ENCODE data around the gene MYO1D.
A peak's percentile ranks its signal among the peaks of the same experiment; 100 is the strongest.
"Not testable (repeated sequence)": the region's sequence is repeated elsewhere in the genome, so short reads cannot be mapped to it uniquely, and the experiment has no call there.

Gene MYO1D

DNA sequence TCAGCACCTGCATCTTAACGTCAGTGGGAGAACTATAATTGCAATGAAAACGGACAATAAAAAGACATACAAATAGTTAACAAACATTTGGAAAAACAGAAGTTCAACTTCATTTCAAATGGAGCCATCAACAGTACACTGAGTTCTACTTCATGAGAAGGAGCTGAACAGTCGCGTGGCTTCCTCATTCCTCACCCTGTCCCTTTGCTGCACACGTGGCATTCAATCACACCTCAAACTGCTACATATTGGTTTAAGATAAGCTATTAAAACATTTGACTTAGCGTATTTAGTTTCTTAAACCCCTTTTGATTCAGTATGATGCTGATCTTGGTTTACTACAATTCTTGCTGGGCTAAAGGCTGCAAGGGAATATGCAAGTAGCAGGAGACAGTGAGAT is 313.3 kb downstream of the MYO1D start:
- no peak for DNase-seq

DNA sequence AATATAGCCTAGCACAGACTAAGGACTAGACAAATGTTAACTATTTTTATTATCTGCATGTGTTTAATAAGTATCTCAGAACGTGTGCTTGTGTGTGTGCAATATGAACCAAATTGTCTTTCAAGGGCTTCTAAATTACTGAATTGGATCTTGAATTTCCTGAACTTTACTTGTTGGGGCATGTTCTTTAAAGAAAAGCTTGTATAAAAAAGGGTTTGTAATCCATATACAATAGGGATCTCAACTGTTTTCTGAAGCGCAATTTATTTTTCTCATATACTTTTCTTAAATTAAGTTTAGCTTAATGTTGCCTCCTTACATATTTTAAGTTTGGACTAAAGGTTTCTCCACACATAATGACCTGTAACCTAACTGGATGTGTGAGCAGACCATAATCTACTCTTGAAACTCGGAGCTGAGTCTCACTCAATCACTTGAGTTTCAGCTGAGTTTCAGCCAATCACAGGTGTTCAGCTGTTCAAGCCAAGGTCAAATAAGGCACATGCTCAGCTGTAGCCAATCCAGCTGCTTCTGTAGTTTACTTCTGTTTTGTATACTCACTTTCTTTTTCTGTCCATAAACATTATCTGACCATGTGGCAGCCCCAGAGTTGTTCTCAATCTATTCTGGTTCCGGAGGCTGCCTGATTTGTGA is 317.8 kb downstream of the MYO1D start:
- no peak for DNase-seq

DNA sequence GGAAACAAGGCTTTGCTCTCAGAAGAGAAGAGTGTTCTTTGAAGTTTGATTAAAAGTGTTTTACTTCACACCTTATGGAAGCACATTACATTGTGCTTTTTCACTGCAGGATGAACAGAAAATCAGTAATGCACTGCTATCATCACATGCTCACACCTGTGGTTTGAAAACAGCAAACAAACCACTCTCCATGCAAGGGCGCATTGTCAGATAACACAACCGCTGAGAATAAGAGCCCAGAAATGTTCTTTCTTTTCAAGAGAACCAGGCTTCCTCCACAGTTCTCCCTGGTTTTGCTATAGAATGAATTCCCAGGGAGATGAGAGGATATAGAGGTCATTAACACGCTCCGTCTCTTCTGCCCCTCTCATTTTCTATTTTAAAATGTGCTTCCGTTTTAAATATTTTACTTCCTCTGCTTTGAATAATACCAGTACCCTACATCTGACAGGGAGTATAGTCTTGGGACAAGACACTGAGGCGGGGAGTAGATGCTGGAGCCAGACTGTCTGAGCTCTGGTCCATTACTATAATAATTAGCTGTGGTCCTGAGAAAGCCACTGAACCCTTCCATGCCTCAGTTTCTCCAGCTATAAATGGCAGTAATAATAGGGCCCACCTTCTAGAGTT is 318.5 kb downstream of the MYO1D start:
- DNase-seq = no peak

DNA sequence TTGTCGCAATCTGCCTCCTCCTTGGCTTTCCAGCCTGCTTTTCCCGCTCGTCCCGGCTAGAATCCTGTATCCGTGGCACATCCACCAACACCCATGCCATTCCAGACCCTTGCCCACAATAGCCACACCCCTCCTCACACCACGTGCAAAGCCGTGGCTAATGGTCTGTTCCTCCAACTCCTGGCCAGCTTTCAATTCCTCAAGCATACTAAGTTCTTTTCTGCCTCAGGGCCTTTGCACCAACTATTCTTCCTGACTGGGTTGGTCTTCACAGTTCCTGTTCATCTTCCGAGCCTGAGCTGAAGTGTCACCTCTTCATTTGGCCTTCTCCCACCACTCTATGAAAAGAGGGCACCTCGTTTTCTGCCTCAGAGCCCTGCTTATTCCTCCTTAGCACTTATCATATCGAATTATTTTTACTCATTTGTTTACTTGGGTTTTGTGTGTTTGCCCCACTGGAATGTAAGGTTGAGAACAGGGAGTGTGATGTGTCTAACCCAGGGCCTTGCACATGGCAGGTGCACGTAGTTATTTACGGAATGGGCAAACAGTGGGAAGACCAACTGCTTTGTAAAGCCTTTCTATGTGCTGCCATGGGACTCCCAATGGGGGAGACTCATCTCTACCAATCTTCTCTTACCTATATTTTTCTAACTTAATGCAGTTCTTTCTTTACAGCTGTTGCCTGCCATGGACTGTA is 321.2 kb downstream of the MYO1D start:
- no peak for DNase-seq

DNA sequence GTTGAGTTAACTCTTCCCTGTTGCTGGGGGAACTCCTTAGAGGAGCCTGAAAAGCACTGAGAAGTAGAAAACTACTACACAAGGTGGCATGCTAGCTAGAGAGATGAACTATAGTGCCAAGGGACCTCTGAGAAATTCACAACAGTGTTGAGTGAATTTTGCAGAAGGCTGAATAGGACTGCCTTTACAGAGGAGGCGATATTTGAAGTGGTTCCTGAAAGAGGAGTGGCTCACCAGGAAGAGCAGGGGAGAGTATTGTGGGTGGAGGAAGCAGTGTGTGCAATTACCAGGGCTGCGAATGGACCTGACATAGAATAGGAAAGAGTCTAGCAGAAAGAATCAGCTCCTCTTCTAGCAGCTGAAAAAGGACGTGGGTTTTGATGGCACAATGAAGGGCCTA is 323.8 kb downstream of the MYO1D start:
- DNase-seq = no peak

DNA sequence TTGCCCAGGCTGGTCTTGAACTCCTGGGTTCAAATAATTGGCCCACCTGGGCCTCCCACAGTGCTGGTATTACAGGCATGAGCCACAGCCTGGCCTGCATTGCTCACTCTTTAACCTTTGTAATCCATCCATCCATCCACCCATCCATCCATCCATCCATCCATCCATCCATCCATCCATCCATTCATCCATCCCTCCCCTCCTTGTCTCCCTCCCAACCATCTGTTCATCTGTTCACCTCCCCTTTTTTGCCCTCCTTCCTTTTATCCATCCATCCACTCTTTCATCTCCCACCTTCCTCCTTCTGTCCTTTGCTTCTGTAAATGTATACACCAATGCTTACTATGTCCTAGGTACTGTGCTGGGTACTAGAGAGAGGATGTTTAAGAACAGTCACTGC is 324.6 kb downstream of the MYO1D start:
- no peak for DNase-seq

DNA sequence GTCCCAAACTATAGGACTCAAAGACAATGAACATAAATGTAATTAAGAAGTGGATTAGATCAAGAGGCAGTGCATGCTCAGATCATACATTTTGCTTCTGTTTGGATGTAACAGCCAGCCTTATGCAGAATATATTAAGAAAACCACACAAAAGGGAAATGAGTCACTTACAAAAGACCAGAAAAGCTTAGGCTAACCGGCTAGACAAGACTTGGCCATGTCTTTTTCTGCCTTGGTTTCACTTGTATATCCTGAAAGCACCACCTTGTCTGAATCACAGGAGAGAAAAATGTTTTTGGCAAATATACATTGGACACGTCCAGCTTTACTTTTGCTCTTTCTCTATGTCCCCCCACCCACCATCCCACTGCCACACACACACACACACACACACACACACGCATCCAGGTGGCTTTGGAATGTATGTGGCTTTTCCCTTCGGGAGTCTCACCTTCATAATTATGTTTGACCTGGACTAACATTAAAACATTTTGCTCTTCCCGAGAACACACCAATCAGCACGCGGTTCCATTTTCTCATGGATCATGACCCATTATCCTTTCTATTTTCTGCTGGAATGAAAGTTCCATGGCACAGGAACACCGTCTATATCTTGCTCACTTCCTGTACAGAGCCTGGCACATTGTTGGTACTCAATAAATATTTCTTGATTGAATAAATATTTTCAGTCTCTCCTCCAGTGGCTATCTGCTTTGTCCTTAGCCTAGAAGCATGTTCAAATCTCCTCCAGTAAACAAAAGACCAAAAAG is 325.6 kb downstream of the MYO1D start:
- peak; percentile 65 for DNase-seq

DNA sequence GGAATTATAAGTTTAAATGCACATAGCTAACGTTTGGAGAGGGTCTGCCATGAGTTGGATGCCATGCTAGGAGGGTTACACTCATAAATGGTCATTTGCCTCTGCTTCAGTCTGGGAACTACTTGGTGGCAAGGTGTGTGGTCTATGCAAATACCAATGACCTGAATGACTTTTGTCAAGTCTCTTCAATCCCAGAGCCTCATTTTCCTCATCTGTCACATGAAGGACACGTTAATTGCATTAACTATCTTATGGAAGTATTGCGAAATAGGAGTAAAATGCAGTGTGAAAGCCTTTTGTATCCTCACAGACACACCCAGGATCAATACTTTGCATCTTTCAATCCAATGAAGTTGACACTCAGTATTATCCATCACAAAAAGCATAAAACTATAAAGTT is 327.4 kb downstream of the MYO1D start:
- DNase-seq = no peak

DNA sequence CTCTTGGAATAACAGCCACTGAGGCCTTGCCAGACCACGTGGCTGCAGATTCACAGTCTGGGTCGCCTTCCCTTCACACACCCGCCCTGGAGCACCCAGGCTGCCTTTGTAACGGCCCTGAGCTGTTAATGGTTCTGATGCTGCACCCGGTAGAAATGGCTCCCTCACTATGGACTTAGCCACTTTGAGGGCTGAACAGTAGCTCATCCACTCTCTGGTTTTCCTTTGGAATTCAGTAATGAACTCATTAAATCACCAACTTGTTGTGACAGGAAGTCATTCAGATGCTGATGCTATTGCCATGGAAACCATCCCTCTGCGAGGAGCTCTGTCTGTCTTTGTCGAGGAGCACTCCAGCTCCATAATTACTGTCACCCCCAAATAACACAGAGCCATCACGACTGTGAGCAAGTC is 330.9 kb downstream of the MYO1D start:
- DNase-seq = peak; percentile 17

DNA sequence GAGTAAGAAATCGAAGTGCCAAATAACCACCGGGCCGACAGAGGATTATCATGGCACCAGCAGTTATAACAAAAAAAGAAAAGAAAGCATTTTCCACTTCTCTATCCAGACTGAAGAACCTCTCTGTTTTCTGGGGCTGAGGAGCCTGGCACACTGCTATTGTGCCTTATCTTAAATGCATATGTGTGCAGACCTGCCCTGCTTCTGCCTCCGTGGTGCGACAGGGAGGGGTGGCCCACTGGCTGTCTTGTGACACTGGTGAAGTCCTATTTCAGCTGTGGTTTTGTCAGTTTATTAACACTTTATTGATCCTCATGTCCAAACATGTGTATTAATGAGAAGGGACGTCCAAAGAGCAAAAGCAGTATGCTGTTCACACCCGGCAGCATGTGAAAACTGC is 334.7 kb downstream of the MYO1D start:
- DNase-seq = no peak

DNA sequence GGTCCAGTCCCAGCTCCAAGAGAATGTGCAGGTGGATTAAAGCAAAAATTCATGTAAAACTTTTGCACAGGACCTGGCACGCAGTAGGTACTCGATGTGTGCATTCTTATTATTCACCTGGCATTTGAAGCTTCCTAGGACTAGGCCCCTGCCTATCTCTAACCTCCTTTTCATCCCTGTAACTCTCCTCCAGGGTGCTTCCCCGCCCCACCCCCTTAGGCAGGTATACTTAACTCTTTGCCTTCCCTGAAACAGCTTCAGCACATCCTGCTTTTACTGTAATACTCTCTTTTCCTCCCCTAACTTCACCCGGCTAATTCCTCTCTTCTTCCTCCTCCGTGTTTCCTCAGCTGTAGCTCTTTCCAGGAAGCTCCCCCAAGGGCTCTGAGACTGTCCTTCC is 335.3 kb downstream of the MYO1D start:
- no peak for DNase-seq

DNA sequence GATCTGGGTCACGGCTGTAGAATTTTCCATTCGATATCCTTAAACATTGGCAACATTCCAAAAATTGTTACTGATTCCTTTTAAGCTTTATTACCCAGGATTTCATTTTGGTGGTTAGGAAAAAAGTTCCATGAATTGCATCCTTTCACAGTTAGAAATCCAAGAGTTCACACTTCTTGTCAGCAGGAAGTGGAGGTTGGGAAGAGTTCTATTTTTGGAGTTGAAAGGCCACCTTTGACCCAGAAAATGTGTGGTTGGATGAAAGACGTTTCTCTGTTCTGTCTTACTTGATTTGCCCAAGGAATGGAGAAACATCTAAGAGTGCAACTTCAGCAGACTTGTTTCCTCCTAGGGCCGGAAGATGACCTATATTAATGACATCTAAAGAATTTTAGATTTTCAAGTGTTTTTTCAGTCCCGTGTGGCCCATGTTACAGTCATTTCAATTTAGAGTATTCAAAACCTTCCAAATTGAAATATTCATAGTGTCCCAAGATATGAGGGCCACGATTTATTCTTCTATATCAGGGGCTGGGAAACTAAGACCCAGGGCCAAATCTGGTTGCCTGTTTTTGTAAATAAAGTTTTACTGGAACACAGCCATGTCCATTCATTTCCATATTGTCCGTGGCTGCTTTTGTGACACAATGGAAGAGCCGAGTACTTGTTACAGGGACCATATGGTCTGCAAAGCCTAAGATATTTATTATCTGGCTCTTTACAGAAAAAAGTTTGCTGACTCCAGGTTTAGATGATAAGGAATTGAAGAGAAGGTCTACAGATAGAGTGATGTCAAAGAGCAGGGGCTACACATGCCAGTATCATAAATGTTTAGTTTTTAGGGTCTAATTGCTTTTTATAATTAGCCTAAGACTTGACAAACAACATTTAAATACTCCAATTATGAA is 339.9 kb downstream of the MYO1D start:
- DNase-seq = peak; percentile 77

DNA sequence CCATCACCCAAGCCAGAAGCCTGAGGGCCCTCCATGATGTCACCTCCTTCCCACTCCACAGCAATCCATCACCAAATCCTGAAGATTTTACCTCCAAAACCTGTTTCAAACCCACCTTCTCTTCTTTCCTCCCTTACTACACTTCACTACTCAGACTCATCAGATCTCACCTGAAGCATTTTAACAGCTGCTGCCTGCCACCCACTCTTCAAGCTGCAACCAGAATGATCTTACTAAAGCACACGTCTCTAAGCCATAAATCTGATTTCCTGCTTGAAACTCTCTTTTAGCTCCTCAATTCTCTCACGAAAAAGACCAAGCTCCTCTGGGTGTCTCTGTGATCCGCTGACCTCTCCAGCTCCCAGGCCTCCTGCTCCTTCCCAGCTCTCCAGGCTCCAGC is 343.6 kb downstream of the MYO1D start:
- DNase-seq = no peak

DNA sequence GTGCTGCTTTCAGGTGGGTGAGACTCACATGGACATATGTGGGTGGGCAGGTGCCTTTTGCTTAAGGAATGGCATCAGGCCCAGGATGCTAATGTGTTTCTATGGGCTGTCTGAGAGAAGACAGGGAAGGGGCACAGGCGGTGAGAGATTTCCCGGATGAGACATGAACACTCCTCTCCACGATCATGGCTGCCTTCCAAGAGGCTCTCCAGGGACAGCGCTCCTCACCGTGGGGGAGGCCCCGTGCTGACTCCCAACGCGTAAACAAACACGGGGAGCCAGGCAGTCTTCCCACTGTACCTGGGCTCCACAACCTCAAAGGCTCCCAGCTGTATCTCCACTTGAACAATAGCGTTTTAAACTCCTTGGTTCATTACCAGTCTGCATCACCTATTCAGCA is 347.3 kb downstream of the MYO1D start:
- peak; percentile 28 for DNase-seq

DNA sequence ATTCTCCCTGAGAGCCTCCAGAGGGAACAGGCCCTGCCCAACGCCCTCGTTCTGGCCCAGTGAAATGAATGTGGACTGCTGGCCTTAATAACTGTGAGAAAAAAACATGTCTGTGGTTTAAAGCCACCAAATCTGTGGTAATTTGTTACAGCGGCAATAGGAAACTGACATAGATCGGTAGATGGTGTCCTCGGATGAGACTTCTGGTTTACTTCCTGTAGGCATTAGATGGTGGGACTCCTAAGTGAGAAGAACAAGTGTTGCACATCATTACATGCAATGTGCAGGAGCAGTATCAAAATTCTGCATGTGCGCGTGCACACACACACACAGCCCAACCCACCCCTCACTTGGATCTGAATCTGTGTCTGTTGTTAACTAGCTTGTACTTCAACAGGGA is 348.1 kb downstream of the MYO1D start:
- no peak for DNase-seq

DNA sequence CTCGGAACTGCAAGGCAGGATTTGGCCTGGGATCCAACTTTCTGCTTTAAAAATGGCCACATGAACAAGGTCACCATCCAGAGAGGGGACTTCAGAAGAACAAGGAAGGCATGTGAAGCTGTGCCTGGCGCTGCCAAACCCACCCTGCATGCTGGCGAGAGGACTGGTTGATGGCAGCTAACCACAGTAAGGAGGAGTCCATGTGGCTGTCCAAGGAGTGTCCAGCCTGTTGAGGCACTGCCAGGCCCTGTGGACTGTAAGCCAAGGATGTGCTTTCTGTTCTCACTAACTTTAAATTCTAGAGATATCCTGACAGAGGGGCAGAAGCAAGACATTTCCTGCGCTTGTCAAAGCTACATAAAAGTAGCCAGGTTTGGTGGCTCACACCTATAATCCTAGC is 349.8 kb downstream of the MYO1D start:
- DNase-seq = no peak

DNA sequence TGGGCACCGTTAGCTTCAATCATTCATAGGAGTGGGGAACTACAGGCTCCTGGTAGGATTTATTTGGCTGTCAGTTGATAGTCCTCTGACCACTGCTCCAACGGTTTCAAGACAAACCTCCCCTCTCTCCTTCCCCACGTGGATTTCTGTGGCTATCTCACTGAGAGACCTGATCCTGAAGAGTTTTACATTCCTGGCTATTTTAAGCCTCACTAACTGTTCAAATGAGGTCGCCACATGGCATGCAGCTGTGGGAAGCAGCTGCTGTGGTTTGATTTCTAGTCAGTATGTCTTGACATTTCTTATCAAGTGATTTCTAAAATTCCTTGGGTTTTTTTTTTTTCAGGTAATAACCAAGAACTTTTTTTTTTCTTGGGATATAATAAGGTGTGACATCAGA is 351.8 kb downstream of the MYO1D start:
- DNase-seq = peak; percentile 85

DNA sequence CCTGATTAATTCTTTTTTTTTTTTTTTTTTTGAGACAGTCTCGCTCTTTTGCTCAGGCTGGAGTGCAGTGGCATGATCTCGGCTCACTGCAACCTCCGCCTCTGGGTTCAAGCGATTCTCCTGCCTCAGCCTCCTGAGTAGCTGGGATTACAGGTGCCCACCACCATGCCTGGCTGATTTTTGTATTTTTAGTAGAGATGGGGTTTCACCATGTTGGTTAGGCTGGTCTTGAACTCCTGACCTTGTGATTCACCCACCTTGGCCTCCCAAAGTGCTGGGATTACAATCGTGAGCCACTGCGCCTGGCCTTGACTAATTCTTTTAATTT is 352.4 kb downstream of the MYO1D start:
- DNase-seq = not testable (repeated sequence)

DNA sequence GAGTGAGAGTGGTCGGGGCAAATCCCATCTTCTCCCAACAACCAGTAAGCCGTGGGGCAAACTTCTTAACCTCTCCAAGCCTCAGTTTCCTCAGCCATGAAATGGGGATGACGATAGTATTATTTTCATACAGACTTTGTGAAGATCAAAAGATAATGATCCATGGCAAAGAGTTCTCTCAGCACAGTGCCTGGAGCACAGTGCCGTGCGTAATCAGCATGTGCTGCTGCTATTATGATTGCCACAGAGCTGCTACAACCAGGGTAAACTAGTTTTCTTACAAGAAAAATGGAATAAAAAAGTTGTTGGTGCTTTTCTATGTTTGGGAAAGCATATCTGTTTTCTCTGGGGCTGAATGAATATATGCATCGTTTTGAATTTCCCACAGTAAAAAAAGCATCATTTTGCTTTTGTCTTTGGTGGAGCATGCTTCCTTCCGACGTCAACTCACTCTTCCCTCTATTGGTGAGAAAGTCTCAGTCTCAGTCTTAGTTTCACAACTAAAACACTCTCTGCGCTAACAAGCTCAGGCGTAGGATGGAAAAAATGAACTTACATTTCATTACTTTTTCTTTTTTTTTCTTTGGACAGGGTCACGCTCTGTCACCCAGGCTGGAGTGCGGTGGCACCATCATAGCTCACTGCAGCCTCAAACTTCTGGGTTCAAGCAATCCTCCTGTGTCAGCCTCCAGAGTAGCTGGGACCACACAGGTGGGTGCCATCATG is 352.9 kb downstream of the MYO1D start:
- DNase-seq = no peak

DNA sequence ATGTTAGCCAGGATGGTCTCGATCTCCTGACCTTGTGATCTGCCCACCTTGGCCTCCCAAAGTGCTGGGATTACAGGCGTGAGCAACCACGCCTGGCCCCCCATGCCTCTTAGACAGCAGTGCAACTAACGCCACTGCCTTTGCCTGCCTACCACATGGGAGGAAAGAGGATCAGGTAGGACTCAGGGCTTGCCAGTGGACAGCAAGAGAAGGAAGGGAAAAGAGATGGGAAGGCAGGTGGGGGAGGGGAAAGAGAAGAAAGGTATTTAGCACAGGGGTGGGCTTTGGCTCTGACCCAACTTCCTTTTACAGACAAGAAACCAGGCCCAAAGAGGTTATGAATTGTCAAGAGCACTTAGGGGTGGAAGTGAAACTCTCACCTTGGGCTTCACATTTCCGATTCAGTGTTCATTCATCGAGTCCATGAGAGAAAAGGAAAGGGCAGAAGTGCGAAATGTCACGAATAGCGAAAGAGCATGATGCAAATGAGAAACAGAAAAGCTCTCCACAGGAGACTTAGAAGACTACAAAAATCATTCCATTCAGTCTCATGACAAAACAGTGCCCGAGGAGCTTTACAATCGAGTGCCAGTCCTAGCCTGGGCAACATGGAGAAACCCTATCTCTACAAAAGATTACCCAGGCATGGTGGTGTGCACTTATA is 353.8 kb downstream of the MYO1D start:
- DNase-seq = no peak

DNA sequence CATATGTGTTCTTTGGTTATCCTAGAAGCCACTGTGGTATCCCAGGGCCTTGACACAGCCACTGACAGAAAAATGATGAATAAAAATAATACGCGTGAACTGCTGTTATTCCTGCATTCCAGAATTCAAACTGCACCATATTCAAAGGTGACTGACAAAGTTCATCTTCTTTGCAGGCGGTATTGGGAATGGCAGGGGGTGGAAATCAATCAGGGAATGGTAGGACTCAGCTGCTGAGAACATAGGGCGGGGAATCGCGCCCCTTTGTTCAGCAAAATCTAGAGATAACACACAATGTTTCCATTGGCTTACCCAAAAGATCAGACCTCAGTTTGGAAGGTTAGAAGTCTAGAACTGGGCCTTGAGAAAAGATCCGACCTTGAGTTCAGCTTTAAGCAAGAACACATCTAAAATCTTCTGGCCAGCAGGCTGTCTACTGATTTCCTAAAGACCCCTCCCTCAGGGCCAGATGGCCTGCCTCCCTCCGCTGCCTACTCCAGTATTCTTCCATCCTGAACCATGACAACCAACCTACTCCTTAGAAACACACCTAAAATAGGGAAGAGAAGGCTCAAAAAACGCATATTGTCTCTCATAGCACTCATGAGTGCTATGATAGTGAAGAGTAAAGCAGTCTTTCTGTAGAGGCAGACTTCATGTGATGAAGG is 356.1 kb downstream of the MYO1D start:
- no peak for DNase-seq

Data from fibroblast of upper back skin (primary cell).